Measurements from ENCODE around the gene ELP5.

ELP5 gene

DNA sequence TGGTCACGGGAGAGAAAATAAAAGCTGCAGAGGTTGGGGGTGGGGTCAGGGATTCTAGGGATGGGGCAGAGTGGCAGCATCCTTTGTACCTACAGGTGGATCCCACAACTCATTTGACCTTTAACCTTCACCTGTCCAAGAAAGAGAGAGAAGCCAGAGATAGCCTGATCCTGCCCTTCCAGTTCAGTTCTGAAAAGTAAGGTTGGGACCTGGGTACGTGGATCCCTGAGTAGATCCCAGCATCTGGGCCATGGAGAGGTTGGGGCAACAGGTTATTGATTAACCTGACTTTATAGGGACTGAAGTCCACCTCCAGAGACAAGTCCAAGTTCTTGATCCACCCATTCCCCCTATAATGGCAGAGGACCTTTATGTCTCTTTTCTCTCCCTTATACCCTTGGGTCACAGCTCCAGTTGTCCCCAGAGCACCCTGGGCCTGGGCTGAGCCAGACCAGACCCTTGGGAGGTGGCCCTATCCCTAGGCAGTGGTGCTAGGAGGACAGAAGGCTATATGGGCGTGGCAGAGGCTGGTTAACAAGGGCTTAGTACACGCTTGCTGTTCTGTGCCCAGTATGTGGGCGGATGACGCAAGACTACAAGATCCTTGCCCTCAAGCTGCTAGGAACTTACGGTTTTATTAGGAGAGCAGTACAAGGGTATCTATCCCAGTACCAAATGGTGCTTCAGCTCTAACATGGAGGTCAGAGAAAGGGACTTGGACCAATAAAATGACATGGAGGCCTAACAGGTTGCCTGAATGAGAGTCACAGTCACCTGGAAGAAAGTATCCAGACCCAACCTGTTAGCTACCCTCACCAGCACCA is 6.9 kb downstream of the ELP5 start:
- no peak for DNase-seq

DNA sequence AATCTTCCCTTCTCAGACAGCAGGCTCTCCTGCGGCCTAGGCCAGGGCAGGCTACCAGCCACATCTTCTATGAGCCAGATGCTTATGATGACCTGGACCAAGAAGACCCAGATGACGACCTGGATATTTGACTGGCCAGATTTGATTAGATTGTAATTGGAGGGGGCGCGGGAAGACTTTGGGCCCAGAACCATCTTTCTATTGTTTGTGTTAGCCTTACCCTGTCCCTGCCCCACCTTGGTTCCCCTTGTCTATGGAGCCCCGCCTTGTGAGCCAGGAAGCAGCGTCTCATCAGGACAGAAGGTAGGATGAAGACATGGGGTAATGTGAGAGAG is 7.5 kb downstream of the ELP5 start:
- no peak for DNase-seq

DNA sequence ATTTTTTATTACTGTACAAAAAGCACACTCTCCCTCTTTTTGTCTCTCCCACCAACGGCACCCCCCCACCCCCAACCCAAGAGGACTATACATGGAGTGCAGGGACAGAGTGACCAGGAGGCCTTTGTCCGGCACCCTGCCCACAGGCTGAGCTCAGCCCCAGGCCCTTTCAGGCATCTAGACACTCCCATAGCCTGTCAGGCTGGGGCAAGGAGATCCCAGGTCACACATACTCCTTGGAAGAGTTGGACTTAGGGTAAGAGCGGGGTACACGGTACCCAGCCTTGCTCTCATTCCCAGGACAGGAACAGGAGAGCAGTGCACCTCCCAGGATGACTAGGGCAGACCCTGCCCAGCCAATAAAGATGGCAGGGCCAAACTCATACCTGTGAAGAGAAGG is 8.1 kb downstream of the ELP5 start:
- DNase-seq: no peak

DNA sequence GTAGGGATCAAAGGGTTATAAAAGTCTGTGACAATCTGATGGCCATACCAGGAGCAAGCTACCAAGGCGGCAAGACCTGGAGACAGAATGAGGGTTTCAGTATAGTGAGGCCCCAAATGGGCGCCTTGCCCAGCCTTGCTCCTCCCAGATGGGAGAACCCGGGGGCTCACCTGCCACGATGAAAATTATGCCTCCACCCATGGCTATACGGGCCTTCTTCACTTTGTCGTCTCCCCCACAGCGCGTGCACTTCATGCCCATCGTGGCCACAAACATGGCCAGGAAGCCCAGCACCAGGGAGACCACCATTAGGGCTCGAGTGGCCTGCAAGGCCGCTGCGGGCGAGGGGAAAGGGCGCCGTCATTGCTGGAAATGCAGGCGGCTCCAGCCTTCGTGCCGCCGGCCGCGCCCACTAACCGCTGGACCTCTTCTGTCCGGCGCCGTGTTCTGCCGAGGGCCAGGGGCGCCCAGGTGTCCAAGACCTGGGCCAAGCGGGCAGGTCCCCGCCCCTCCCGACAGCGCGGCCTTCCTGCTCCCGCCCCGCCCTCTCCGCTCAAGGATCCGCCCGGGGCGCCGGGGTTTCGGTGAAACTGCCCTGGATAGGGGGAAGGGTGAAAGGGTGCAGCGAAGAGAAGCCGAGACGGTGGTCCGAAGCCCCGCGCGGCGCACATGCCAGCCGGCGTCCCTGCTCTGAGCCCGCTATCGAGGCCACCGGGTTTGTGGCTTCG is 8.8 kb downstream of the ELP5 start:
- peak in 1 of 4 experiments; percentile 20 for DNase-seq

DNA sequence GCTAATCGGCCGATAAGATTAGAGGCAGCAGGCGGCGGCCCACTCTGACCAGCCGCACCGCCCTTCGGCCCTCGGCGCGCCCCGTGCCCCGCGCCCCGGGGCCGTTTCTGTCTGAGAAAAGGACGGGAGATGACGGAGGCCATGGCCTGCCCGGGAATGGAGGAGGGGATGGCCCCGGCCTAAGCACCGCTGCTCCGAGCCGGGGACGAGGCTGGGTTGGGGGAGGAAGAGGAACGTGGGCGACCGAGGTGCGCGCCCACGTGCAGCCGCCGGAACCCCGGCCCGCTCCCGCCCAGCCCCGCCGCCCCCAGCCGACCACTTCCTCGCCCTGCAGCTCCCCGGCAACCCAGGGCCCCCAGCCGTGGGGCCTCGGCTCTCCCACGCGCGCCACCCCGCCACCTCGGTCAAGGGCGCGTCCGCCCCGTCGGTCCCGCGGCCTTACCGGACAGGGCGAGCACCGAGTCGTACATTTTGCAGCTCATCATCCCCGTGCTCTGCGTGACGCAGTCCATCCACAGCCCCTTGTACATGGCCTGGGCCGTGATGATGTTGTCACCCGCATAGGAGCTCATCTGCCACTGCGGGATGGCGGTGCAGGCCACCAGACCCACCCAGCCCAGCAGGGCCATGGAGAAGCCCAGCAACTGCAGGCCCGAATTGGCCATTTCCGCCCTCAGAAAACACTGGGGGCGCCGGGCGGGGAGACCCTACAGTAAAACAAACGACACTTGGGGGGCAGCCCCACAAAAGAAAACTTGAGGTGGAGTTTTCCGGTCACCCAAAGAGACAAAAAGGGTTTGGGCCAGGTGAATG is 9.6 kb downstream of the ELP5 start:
- peak in 1 of 4 experiments; percentile 32 for DNase-seq

DNA sequence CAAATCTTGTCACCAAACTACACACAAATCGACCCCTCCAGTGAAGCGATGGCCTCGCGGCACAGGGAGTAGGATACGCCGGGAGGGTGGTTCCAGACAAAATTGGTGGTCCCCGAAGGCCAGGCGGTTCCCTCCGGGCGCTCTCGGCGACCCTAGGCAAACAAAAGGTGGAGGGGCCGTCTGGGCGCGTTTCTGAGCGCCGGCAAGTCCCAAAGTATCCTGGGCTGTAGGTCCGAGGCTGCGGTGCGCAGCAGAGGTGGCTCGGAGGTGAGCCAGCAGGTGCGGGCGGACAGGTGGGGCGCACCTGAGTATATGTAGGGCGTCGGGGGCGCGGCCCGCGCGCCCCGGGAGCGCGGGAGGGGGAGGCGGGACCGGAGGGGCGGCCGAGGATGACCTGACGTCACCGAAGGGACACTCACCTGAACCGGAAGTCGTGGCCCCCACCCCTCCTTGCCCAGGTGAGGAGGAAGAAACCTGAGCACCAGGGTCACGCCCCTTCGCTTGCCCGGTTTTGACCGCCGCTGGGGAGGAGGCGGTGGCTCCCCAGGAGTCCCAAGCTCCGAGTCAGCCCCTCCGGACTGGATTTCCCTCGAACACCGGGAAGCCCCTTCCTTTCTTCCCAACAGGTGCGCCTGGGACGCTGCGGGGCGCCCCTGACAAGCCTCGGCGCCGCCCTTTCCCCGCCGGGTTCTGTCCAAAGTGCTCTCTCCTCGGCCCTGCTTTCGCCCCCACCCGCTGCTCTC is 10.3 kb downstream of the ELP5 start, which contains the start of gene CLDN7:
Gene CLDN7, minus strand, starts transcription at position 287 of the 743 bp plus-strand sequence. CDS start 435 bp downstream, outside the sequence.
- DNase-seq: no peak

DNA sequence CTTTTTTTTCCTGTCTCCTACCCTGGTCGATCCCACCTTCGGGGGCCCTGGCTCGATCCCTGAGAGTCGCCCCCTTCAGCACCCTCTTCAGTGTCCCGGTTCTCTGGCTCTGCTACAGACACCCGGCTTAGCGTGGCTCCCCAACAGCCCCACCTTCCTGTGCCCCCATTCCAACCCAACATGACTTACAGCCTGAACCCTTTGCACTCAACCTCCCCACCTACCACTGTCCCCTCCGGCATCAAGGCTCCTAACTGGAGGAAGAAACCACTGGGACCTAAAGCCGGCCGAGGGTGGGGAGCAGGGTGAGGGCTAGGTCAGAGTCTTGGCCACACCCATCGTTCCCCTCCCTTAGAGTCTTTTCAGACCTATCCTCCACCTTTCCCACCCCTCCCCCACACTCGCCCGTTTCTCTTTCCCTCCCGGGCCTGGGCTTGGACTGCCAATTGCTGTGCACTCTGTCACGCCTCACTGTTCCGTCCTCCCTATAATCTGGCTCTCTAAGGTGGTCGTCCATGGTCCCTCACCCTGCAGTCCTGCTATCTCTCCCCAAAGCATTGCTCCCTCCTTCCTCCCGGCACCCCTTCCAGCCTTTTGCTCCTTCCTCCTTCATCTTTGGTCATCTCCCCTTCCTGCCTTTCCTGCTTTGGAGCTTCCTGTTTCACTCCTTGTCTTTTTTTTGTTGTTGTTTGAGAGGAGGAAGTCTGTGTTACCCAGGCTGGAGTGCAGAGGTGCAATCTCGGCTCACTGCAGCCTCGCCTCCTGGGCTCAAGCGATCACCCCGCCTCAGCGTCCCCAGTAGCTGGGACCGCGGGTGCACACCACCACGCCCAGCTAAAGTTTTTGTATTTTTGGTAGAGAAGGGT is 11.2 kb downstream of the ELP5 start:
- no peak for DNase-seq

DNA sequence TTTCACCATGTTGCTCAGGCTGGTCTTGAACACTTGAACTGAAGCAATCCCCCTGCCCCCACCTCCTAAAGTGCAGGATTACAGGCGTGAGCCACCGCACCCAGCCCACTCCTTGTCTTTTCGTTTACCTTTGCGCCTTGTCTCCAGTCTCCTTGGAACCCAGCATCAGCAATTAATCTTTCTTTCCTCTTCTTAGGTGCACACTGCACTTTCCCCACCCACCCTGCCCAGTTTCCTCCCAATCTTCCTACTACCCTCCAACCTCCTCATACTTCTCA is 11.7 kb downstream of the ELP5 start:
- DNase-seq: no peak

DNA sequence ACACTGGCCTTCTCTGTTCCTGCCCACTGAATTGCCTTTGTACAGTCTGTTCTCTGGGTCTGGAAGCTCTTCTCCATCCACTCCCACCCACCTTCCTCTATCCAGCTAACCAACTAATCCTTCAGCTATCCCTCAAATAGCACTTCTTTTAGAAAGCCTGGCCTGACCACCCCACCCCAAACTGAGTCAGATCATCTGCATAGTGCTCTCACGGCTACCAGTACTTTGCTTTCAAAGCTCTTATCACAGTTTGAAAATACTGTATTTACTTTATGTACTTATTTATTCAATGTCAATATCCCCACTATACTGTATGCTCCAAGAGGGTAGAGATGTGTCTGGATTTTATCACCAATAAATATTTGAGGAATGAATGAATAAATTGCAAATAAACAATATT is 14.8 kb downstream of the ELP5 start:
- no peak for DNase-seq

DNA sequence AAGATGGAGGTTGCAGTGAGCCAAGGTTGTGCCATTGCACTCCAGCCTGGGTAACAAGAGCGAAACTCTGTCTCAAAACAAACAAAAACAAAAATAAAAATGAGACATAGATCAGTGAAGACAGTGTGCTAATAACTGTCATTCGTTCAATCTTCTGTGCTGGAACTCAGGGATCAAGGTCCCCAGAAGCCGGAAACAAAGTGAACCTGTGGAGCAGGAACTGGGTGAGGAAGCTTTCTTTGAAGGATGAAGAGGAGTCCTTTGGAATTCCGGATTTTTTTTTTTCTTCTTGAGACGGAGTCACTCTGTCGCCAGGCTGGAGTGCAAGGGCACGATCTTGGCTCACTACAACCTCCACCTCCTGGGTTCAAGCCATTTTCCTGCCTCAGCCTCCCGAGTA is 27.4 kb downstream of the ELP5 start:
- no peak for DNase-seq

DNA sequence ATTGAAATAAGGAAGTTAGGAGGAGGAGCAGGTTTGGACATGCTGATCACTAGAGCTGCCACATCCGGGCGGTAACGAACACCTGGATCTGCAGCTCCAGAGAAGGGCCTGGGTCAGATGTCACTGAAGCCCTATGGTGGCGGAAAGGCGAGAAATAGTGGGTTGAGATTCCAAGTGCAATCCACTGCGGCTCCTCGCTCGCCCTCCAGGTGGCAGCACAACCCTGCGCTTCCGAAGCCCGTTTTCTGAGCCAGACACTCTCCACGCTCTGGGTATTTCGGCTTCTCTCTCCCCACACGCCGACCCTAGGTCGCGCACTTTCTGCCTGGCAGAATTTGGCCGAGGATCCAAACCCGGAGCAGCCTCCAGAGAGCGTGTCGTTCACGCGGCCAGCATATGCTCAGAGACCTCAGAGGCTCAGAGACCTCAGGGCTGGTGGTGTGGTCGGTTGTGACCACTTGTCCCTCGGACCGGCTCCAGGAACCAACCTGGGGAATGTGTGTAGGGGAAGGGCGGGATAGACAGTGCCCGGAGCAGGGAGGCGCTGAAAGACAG is 28.6 kb downstream of the ELP5 start:
- peak; percentile 68 to 75 (median 71) for DNase-seq

DNA sequence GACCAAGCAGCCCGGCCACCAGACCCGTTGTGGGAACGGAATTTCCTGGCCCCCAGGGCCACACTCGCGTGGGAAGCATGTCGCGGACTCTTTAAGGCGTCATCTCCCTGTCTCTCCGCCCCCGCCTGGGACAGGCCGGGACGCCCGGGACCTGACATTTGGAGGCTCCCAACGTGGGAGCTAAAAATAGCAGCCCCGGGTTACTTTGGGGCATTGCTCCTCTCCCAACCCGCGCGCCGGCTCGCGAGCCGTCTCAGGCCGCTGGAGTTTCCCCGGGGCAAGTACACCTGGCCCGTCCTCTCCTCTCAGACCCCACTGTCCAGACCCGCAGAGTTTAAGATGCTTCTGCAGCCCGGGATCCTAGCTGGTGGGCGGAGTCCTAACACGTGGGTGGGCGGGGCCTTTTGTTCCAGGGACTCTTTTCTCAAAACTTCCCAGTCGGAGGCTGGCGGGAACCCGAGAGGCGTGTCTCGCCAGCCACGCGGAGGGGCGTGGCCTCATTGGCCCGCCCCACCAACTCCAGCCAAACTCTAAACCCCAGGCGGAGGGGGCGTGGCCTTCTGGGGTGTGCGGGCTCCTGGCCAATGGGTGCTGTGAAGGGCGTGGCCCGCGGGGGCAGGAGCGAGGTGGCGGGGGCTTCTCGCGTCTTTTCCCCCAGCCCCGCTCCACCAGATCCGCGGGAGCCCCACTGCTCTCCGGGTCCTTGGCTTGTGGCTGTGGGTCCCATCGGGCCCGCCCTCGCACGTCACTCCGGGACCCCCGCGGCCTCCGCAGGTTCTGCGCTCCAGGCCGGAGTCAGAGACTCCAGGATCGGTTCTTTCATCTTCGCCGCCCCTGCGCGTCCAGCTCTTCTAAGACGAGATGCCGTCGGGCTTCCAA is 29.3 kb downstream of the ELP5 start, which contains the start of gene SLC2A4:
Gene SLC2A4, plus strand, starts transcription at position 645 of the 879 bp plus-strand sequence. Its CDS starts 217 bp downstream, at position 862.
- DNase-seq: peak; percentile 50 to 71 (median 60)

DNA sequence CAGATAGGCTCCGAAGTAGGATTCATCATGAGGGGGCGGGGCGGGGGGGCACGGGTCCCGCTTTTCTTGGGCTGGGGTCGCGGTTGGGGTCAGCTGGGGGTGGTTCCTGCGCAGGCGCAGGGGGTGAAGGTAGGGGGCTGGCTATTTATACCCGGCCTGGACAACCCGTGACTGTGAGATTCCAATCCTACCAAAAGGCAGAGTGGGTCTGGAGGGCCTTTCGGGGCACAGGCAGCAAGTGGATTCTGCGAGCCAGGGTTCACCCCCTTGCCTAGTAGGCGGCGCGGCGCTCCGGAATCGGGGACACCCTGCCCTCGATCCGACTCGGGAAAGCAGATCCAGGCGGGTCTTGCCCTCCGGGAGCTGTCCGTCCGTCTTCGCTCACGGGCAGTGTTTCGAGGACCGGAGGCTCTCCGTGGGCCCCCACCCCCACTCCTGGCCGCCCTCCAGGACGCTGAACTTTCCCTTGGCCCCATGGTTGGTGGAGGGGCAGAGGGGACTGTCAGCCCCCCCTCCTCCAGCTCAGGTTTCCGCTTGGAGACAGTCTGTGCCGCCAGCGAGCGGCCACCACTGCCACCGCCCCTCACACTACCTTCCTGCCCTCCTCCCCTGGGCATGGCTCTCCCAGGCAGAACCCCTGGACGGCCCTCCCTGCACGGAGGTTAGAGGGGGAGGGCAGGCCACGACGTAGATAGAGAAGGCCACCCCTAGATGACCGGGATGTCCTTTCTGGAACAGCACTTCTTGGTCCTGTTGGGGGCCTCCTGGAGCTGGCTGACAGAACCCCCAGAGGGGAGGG is 30.1 kb downstream of the ELP5 start:
- no peak for DNase-seq

DNA sequence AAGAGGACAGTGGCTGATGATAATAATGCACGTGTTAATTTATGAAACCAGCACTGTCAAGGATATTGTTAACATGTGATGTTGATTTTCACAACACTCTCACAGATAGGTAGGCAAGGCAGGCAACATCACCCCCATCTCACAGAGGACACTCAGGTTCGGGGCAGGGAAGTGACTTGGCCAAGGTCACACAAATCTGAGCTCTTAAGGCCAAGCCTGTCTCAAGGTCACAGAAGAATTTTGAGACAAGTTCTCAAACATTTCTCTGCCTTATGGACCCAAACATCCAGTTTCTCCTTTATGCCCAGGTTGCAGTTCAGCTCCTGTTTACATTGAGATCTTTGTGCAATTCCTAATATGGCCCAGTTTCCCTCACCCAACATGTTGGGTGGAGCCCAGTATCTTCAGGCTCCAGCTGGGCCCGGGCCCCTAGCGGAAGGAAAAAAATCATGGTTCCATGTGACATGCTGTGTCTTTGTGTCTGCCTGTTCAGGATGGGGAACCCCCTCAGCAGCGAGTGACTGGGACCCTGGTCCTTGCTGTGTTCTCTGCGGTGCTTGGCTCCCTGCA is 30.8 kb downstream of the ELP5 start:
- DNase-seq: no peak

DNA sequence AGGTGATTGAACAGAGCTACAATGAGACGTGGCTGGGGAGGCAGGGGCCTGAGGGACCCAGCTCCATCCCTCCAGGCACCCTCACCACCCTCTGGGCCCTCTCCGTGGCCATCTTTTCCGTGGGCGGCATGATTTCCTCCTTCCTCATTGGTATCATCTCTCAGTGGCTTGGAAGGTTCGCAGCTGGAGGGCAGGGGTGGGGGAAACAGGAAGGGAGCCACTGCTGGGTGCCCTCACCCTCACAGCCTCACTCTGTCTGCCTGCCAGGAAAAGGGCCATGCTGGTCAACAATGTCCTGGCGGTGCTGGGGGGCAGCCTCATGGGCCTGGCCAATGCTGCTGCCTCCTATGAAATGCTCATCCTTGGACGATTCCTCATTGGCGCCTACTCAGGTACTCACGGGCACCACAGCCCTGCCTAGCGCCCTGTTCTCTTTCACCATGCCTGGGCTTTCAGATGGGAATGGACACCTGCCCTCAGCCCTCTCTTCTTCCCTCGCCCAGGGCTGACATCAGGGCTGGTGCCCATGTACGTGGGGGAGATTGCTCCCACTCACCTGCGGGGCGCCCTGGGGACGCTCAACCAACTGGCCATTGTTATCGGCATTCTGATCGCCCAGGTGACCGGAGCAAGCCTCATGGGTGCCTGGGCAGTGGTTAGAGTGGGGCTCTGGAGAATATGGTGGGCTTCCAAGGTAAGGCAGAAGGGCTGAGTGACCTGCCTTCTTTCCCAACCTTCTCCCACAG is 31.6 kb downstream of the ELP5 start:
- DNase-seq: no peak

DNA sequence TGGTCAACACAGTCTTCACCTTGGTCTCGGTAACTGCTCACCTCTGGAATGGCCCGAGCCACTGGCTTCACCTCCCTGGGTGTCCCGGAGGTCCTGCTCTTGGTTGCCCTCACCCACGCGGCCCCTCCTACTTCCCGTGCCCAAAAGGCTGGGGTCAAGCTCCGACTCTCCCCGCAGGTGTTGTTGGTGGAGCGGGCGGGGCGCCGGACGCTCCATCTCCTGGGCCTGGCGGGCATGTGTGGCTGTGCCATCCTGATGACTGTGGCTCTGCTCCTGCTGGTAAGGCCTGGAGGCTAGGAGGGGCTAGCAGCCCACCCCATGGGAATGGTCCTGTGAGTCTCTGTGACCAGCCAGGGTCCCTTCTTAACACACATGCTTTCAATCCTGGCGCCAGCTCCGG is 32.9 kb downstream of the ELP5 start:
- DNase-seq: no peak

DNA sequence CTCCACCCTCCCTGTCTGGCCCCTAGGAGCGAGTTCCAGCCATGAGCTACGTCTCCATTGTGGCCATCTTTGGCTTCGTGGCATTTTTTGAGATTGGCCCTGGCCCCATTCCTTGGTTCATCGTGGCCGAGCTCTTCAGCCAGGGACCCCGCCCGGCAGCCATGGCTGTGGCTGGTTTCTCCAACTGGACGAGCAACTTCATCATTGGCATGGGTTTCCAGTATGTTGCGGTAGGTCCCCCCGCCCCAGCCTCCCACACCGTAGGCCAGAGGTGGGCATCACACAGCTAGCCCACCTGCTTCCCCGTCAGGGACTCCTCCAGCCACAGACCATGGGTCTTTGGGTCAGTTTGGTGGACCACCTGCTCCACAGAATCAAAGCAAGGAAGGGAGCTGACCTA is 33.7 kb downstream of the ELP5 start:
- no peak for DNase-seq

DNA sequence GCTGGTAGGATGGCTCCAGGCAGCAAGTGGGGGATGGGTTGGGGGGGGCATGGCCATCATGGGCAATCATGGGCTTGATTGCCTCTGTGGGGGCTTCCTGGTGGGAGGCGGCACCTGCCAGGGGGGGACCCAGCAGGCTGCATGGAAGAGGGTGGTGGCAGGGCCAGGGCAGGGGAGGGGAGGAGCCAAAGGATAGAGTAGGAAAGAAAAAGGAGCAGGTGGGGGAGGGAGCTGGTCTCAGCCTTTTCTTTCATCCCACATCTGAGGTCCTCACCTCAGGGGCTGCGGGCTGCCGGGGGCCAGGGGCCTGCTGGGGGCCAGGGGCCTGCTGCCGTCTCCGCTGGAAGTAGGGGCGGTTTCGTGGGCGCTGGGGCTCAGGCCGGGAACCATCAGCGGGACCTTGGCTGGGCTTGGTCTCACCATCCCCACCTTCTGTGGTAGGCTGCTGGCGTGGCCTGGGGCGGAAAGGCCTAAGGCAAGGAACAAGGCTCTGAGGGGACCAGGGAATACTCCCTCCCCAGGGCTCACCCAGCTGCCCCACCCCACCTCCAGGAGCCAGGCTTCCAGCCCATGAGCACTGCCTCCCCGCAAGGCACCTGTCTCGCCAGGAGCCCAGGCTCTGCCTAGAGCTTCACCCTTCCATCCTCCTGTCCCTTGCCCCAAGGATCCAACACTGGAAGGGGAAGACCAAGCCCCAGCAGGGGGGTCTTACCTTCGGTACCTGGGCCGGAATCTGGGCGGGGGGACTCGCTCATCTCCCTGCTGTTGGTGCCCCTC is 37.4 kb downstream of the ELP5 start:
- no peak for DNase-seq

All from activated CD4-positive, CD25-positive, alpha-beta regulatory T cell (primary cell).